ENCODE measurements around the gene DCTN4. TPM values are rescaled to one million over a fixed set of nuclear protein-coding genes. Genes with fewer than 3 reads are reported as not detected.
A peak's percentile ranks its signal among the peaks of the same experiment; 100 is the strongest.

The DCTN4 gene
- total RNA-seq, 1 donor from 2014 or later = 73.3 TPM

- TF ChIP-seq CTCF (IDR thresholded peaks at IDR 0.05; ENCODE audit: unreplicated experiment) = no peak
- Mint-ChIP-seq H3K36me3 (ENCODE audit: insufficient read depth) (peaks cover 6% of the 10 kb centered on the region), H3K4me1 (ENCODE audit: low read depth) (no peaks in the 10 kb centered on the region)
Observed at GRCh38 chr5:150788977-150789376, 30.2 kb upstream of the DCTN4 start.

GRCh38 chr5:150787656-150788055 lies 28.8 kb upstream of the DCTN4 start:
- no peaks in the 10 kb centered on the region for H3K27me3 Mint-ChIP-seq
- no peak for TF ChIP-seq CTCF (IDR thresholded peaks at IDR 0.05; ENCODE audit: unreplicated experiment)
- no peak overlapping the region for H3K27ac Mint-ChIP-seq
- peaks cover 3% of the 10 kb centered on the region for H3K9me3 Mint-ChIP-seq (ENCODE audit: low read depth)
- DNase-seq (ENCODE audit: low spot score, unreplicated experiment) = no peak
- peaks cover 6% of the 10 kb centered on the region for H3K36me3 Mint-ChIP-seq (ENCODE audit: insufficient read depth)
- H3K4me3 Mint-ChIP-seq (ENCODE audit: low read depth) = no peak overlapping the region
- H3K4me1 Mint-ChIP-seq (ENCODE audit: low read depth) = peaks cover 10% of the 10 kb centered on the region

More at GRCh38 chr5:150788977-150789376, 30.2 kb upstream of the DCTN4 start:
- Mint-ChIP-seq H3K27ac (no peak overlapping the region), H3K27me3 (no peaks in the 10 kb centered on the region), H3K9me3 (ENCODE audit: low read depth) (peaks cover 3% of the 10 kb centered on the region), H3K4me3 (ENCODE audit: low read depth) (no peak overlapping the region)
- no peak for DNase-seq (ENCODE audit: low spot score, unreplicated experiment)

GRCh38 chr5:150786876-150787275 lies 28.1 kb upstream of the DCTN4 start:
- Mint-ChIP-seq H3K27me3 (peaks cover 1% of the 10 kb centered on the region), H3K4me3 (ENCODE audit: low read depth) (no peak overlapping the region), H3K4me1 (ENCODE audit: low read depth) (peaks cover 12% of the 10 kb centered on the region), H3K27ac (no peak overlapping the region), H3K36me3 (ENCODE audit: insufficient read depth) (peaks cover 6% of the 10 kb centered on the region), H3K9me3 (ENCODE audit: low read depth) (peaks cover 3% of the 10 kb centered on the region)
- no peak for TF ChIP-seq CTCF (IDR thresholded peaks at IDR 0.05; ENCODE audit: unreplicated experiment)
- no peak for DNase-seq (ENCODE audit: low spot score, unreplicated experiment)

GRCh38 chr5:150785950-150786349 lies 27.1 kb upstream of the DCTN4 start:
- Mint-ChIP-seq H3K36me3 (ENCODE audit: insufficient read depth) (peaks cover 7% of the 10 kb centered on the region), H3K27ac (no peak overlapping the region), H3K9me3 (ENCODE audit: low read depth) (peaks cover 3% of the 10 kb centered on the region), H3K4me1 (ENCODE audit: low read depth) (peaks cover 15% of the 10 kb centered on the region), H3K27me3 (peaks cover 6% of the 10 kb centered on the region), H3K4me3 (ENCODE audit: low read depth) (no peak overlapping the region)
- DNase-seq (ENCODE audit: low spot score, unreplicated experiment) = no peak
- TF ChIP-seq CTCF (IDR thresholded peaks at IDR 0.05; ENCODE audit: unreplicated experiment) = no peak

GRCh38 chr5:150783422-150783928 lies 24.7 kb upstream of the DCTN4 start:
- no peak overlapping the region for H3K4me3 Mint-ChIP-seq (ENCODE audit: low read depth)
- no peak for DNase-seq (ENCODE audit: low spot score, unreplicated experiment)
- no peak for TF ChIP-seq CTCF (IDR thresholded peaks at IDR 0.05; ENCODE audit: unreplicated experiment)
- H3K27me3 Mint-ChIP-seq = peaks cover 6% of the 10 kb centered on the region
- H3K27ac Mint-ChIP-seq = peak overlapping the region; percentile 31
- peaks cover 19% of the 10 kb centered on the region for H3K4me1 Mint-ChIP-seq (ENCODE audit: low read depth)
- peaks cover 7% of the 10 kb centered on the region for H3K36me3 Mint-ChIP-seq (ENCODE audit: insufficient read depth)
- H3K9me3 Mint-ChIP-seq (ENCODE audit: low read depth) = peaks cover 3% of the 10 kb centered on the region

Measured in progenitor cell of endocrine pancreas (in vitro differentiated cells).